Measurements from ENCODE around the gene NUDC. TPM values are rescaled to one million over a fixed set of nuclear protein-coding genes. Genes with fewer than 3 reads are reported as not detected.
"Not testable (repeated sequence)": the region's sequence is repeated elsewhere in the genome, so short reads cannot be mapped to it uniquely, and the experiment has no call there.

The NUDC gene
- 151 and 152 TPM in 2 replicates for total RNA-seq

GRCh38 chr1:26921540-26922430 is at the start of gene NUDC:
Gene NUDC, plus strand, starts transcription at chr1:26921743. Its CDS starts 106 bp downstream, at chr1:26921849.
- Mint-ChIP-seq H3K36me3 (ENCODE audit: low read depth) (peaks cover 18% of the 10 kb centered on the region), H3K4me3 (peak within 1 kb of the TSS; percentile 97), H3K27ac (peak within 1 kb of the TSS; percentile 96), H3K9me3 (no peaks in the 10 kb centered on the region), H3K4me1 (ENCODE audit: low read depth) (peaks cover 31% of the 10 kb centered on the region), H3K27me3 (ENCODE audit: insufficient read depth) (peaks cover 2% of the 10 kb centered on the region)
- peak; percentile 97 for DNase-seq (ENCODE audit: low spot score)
- intact Hi-C loops (cut with micrococcal nuclease), result loop anchor here (1.0 to 5.0 kb wide), 13 partner anchors 21 to 681 kb away; partner anchors contain the start of genes AHDC1, GPATCH3, GPN2 and HMGN2

- intact Hi-C loops (cut with micrococcal nuclease); H3K27me3 Mint-ChIP-seq (ENCODE audit: insufficient read depth); H3K27ac Mint-ChIP-seq: not testable (repeated sequence)
Measured at GRCh38 chr1:26873097-26873496, 48.4 kb upstream of the NUDC start.

GRCh38 chr1:26874896-26875295 is 46.6 kb upstream of the NUDC start:
- Mint-ChIP-seq H3K36me3 (ENCODE audit: low read depth) (peaks cover 11% of the 10 kb centered on the region), H3K27ac (no peak overlapping the region), H3K4me1 (ENCODE audit: low read depth) (no peaks in the 10 kb centered on the region), H3K4me3 (no peak overlapping the region), H3K27me3 (ENCODE audit: insufficient read depth) (no peaks in the 10 kb centered on the region), H3K9me3 (no peaks in the 10 kb centered on the region)
- no peak for DNase-seq (ENCODE audit: low spot score)
- intact Hi-C loops (cut with micrococcal nuclease), result no loop called here

More at GRCh38 chr1:26873097-26873496, 48.4 kb upstream of the NUDC start:
- not testable (repeated sequence) for H3K4me1 Mint-ChIP-seq (ENCODE audit: low read depth); H3K4me3 Mint-ChIP-seq; H3K9me3 Mint-ChIP-seq; DNase-seq (ENCODE audit: low spot score); H3K36me3 Mint-ChIP-seq (ENCODE audit: low read depth)

- H3K27me3 Mint-ChIP-seq (ENCODE audit: insufficient read depth), result no peaks in the 10 kb centered on the region
- H3K4me1 Mint-ChIP-seq (ENCODE audit: low read depth), result no peaks in the 10 kb centered on the region
- no peak overlapping the region for H3K4me3 Mint-ChIP-seq
- no peak overlapping the region for H3K27ac Mint-ChIP-seq
- no peak for DNase-seq (ENCODE audit: low spot score)
- H3K36me3 Mint-ChIP-seq (ENCODE audit: low read depth), result peaks cover 17% of the 10 kb centered on the region
- intact Hi-C loops (cut with micrococcal nuclease), result no loop called here
- no peaks in the 10 kb centered on the region for H3K9me3 Mint-ChIP-seq
Measured at GRCh38 chr1:26877326-26877725, 44.2 kb upstream of the NUDC start.

- H3K27ac Mint-ChIP-seq, result no peak overlapping the region
- DNase-seq (ENCODE audit: low spot score), result no peak
- H3K9me3 Mint-ChIP-seq, result no peaks in the 10 kb centered on the region
- H3K27me3 Mint-ChIP-seq (ENCODE audit: insufficient read depth), result no peaks in the 10 kb centered on the region
- H3K36me3 Mint-ChIP-seq (ENCODE audit: low read depth), result peaks cover 38% of the 10 kb centered on the region
- intact Hi-C loops (cut with micrococcal nuclease), result loop anchor here (2.0 kb wide), 2 partner anchors 79 to 379 kb away; no protein-coding TSS in a partner anchor
- no peak overlapping the region for H3K4me3 Mint-ChIP-seq
- H3K4me1 Mint-ChIP-seq (ENCODE audit: low read depth), result peaks cover 7% of the 10 kb centered on the region
Measured at GRCh38 chr1:26879793-26880192, 41.8 kb upstream of the NUDC start.

GRCh38 chr1:26881611-26882010 is 39.9 kb upstream of the NUDC start:
- H3K27ac Mint-ChIP-seq; H3K4me1 Mint-ChIP-seq (ENCODE audit: low read depth); DNase-seq (ENCODE audit: low spot score); H3K4me3 Mint-ChIP-seq; H3K9me3 Mint-ChIP-seq; H3K27me3 Mint-ChIP-seq (ENCODE audit: insufficient read depth); intact Hi-C loops (cut with micrococcal nuclease): not testable (repeated sequence)
- H3K36me3 Mint-ChIP-seq (ENCODE audit: low read depth), result peaks cover 49% of the 10 kb centered on the region

- Mint-ChIP-seq H3K4me1 (ENCODE audit: low read depth) (peaks cover 13% of the 10 kb centered on the region), H3K27ac (no peak overlapping the region), H3K4me3 (no peak overlapping the region), H3K9me3 (no peaks in the 10 kb centered on the region), H3K27me3 (ENCODE audit: insufficient read depth) (no peaks in the 10 kb centered on the region), H3K36me3 (ENCODE audit: low read depth) (peaks cover 50% of the 10 kb centered on the region)
- no peak for DNase-seq (ENCODE audit: low spot score)
- intact Hi-C loops (cut with micrococcal nuclease), result no loop called here
Measured at GRCh38 chr1:26882696-26883463, 38.7 kb upstream of the NUDC start.

- intact Hi-C loops (cut with micrococcal nuclease), result no loop called here
- peak overlapping the region; percentile 11 for H3K27ac Mint-ChIP-seq
- peaks cover 53% of the 10 kb centered on the region for H3K36me3 Mint-ChIP-seq (ENCODE audit: low read depth)
- H3K4me1 Mint-ChIP-seq (ENCODE audit: low read depth), result peaks cover 33% of the 10 kb centered on the region
- DNase-seq (ENCODE audit: low spot score), result no peak
- no peaks in the 10 kb centered on the region for H3K27me3 Mint-ChIP-seq (ENCODE audit: insufficient read depth)
- H3K9me3 Mint-ChIP-seq, result no peaks in the 10 kb centered on the region
- peak overlapping the region; percentile 72 for H3K4me3 Mint-ChIP-seq
Measured at GRCh38 chr1:26887125-26887524, 34.4 kb upstream of the NUDC start.

- Mint-ChIP-seq H3K4me1 (ENCODE audit: low read depth) (peaks cover 27% of the 10 kb centered on the region), H3K36me3 (ENCODE audit: low read depth) (peaks cover 50% of the 10 kb centered on the region)
- intact Hi-C loops (cut with micrococcal nuclease), result no loop called here
Measured at GRCh38 chr1:26888231-26888630, 33.3 kb upstream of the NUDC start.

GRCh38 chr1:26889551-26890466 is 31.7 kb upstream of the NUDC start, which contains the start of gene GPN2:
Gene GPN2, minus strand, starts transcription at chr1:26890283. Its CDS starts 187 bp downstream, at chr1:26890096.
- Mint-ChIP-seq H3K27me3 (ENCODE audit: insufficient read depth) (no peaks in the 10 kb centered on the region), H3K4me3 (peak within 1 kb of the TSS; percentile 99), H3K27ac (peak within 1 kb of the TSS; percentile 95), H3K9me3 (no peaks in the 10 kb centered on the region), H3K4me1 (ENCODE audit: low read depth) (peaks cover 26% of the 10 kb centered on the region), H3K36me3 (ENCODE audit: low read depth) (peaks cover 47% of the 10 kb centered on the region)
- DNase-seq (ENCODE audit: low spot score), result peak; percentile 80
- intact Hi-C loops (cut with micrococcal nuclease), result loop anchor here (1.0 kb wide), 3 partner anchors 10 to 31 kb away; partner anchors contain the start of genes GPATCH3 and NUDC

More at GRCh38 chr1:26888231-26888630, 33.3 kb upstream of the NUDC start:
- no peaks in the 10 kb centered on the region for H3K9me3 Mint-ChIP-seq
- no peak for DNase-seq (ENCODE audit: low spot score)
- H3K27me3 Mint-ChIP-seq (ENCODE audit: insufficient read depth), result no peaks in the 10 kb centered on the region
- peak overlapping the region; percentile 99 for H3K4me3 Mint-ChIP-seq
- peak overlapping the region; percentile 95 for H3K27ac Mint-ChIP-seq

GRCh38 chr1:26890467-26890796 is 31.1 kb upstream of the NUDC start:
- intact Hi-C loops (cut with micrococcal nuclease), result loop anchor here (1.0 kb wide), 3 partner anchors 10 to 31 kb away; partner anchors contain the start of genes GPATCH3 and NUDC
- Mint-ChIP-seq H3K27me3 (ENCODE audit: insufficient read depth) (no peaks in the 10 kb centered on the region), H3K4me3 (peak overlapping the region; percentile 99)

GRCh38 chr1:26894263-26894662 is 27.3 kb upstream of the NUDC start:
- DNase-seq (ENCODE audit: low spot score), result no peak
- Mint-ChIP-seq H3K9me3 (no peaks in the 10 kb centered on the region), H3K4me1 (ENCODE audit: low read depth) (peaks cover 26% of the 10 kb centered on the region), H3K36me3 (ENCODE audit: low read depth) (peaks cover 31% of the 10 kb centered on the region), H3K27ac (no peak overlapping the region), H3K27me3 (ENCODE audit: insufficient read depth) (no peaks in the 10 kb centered on the region), H3K4me3 (no peak overlapping the region)
- intact Hi-C loops (cut with micrococcal nuclease), result no loop called here

More at GRCh38 chr1:26890467-26890796, 31.1 kb upstream of the NUDC start:
- DNase-seq (ENCODE audit: low spot score), result no peak
- H3K9me3 Mint-ChIP-seq, result no peaks in the 10 kb centered on the region
- H3K36me3 Mint-ChIP-seq (ENCODE audit: low read depth), result peaks cover 46% of the 10 kb centered on the region
- H3K4me1 Mint-ChIP-seq (ENCODE audit: low read depth), result peaks cover 26% of the 10 kb centered on the region
- H3K27ac Mint-ChIP-seq, result peak overlapping the region; percentile 95

All from activated T-helper 1 cell treated with anti-CD3 and anti-CD28 coated beads, Interleukin-12 subunit alpha, Interleukin-12 subunit beta, Interleukin-2, Interleukin-4 antibody, amounts not matched to agents 30 ng/mL and 10 ng/mL and 1 ng/mL, durations not matched to agents 14 hours and 24 hours and 36 hours (primary cell).